Lower leg skin (tissue), 3 donors: Measurements from ENCODE around the gene TRIM58.

Experiments
- POLR2A ChIP-seq, 2 donors: fragments of 450-650 bp; IDR thresholded peaks; one replicate each; pipeline ENCODE4 v1.6.1; 2016 to 2017; ENCODE audit warnings: antibody characterized with exemption in 2 of 2, mild to moderate bottlenecking in 1 of 2, moderate library complexity in 1 of 2
- TF ChIP-seq, protein P1 (sequence below), 3 donors: fragments of 450-650 bp; IDR thresholded peaks; one replicate each; pipeline ENCODE4 v1.5.1; 2016; ENCODE audit warnings: antibody characterized with exemption in 3 of 3, mild to moderate bottlenecking in 3 of 3, moderate library complexity in 2 of 3

DNA sequence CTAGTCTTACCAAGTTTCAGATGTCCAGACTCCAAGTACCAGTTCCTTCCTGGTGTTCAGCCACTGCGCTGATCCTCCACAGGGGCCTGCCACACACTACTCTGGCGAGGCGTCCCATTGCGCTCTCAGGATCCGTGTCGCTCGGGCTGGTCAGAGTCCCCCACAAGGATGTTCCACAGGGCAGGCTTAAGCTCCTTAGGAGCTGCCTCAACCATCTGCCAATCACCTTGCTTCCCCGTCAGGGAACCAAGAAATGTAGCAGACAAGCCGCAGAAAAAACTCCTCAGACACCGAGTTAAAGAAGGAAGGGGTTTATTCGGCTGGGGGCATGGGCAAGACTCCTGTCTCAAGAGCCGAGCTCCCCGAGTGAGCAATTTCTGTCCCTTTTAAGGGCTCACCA, 48.2 kb downstream of the TRIM58 start:
- TF ChIP-seq, protein P1, sequence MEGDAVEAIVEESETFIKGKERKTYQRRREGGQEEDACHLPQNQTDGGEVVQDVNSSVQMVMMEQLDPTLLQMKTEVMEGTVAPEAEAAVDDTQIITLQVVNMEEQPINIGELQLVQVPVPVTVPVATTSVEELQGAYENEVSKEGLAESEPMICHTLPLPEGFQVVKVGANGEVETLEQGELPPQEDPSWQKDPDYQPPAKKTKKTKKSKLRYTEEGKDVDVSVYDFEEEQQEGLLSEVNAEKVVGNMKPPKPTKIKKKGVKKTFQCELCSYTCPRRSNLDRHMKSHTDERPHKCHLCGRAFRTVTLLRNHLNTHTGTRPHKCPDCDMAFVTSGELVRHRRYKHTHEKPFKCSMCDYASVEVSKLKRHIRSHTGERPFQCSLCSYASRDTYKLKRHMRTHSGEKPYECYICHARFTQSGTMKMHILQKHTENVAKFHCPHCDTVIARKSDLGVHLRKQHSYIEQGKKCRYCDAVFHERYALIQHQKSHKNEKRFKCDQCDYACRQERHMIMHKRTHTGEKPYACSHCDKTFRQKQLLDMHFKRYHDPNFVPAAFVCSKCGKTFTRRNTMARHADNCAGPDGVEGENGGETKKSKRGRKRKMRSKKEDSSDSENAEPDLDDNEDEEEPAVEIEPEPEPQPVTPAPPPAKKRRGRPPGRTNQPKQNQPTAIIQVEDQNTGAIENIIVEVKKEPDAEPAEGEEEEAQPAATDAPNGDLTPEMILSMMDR (IDR thresholded peaks at IDR 0.05), result no peak
- TF ChIP-seq POLR2A (IDR thresholded peaks at IDR 0.05), result no peak
